Endothelial cell of umbilical vein (primary cell): Measurements from ENCODE around the gene KCNJ12. TPM values are rescaled to one million over a fixed set of nuclear protein-coding genes. Genes with fewer than 3 reads are reported as not detected.

Source experiments
- BruUV-seq: library from RNA; stranded (reverse); fragments of 400-500 nt; replicated peaks from 2 replicates; lab custom pipeline; 2021; lab: Mats Ljungman, UMichigan
- CTCF ChIA-PET: fragments of 300-600, 350-600 bp; sonication (Branson Sonifier 250); formaldehyde crosslinking; loops from one replicate; lab custom pipeline; 2021; ENCODE audit warnings: antibody characterized with exemption, inconsistent platforms; lab: Charles Lee
- POLR2A ChIA-PET: fragments of 300-600, 350-600 bp; sonication (Branson Sonifier 250); formaldehyde crosslinking; loops from one replicate; lab custom pipeline; 2021; ENCODE audit warnings: antibody characterized with exemption, inconsistent platforms; lab: Charles Lee
- DNase-seq: peaks from one replicate; pipeline ENCODE4 v3.0.0-alpha.2; 2011; ENCODE audit warnings: low read depth, low spot score
- FAIRE-seq: peaks from 2 replicates; lab custom pipeline; 2011; peaks lifted over from hg19 to GRCh38; lab: Jason Lieb, UNC
- H2AFZ ChIP-seq: 2 replicates; pipeline ENCODE4 v1.6.0; 2012; ENCODE audit warnings: low read depth, low read length, control low read depth, inconsistent platforms
- H3K27ac ChIP-seq: 2 replicates; pipeline ENCODE4 v1.5.1; 2011; ENCODE audit warnings: low read depth, mild to moderate bottlenecking, control low read depth, low read length, moderate library complexity; ENCODE audit not compliant: insufficient read depth
- H3K27me3 ChIP-seq, 2 experiments: 2 replicates each; pipeline versions ENCODE4 v1.6.0 to v1.6.1; 2011; ENCODE audit warnings: low read length in 2 of 2, mixed read lengths in 1 of 2; ENCODE audit not compliant: control insufficient read depth in 2 of 2, insufficient read depth in 2 of 2
- H3K36me3 ChIP-seq, 2 experiments: 2 replicates in 1 of 2; 3 replicates in 1 of 2; pipeline ENCODE4 v1.5.1; 2011; ENCODE audit warnings: low read length in 2 of 2, mild to moderate bottlenecking in 1 of 2, moderate library complexity in 1 of 2; ENCODE audit not compliant: control insufficient read depth in 2 of 2, insufficient read depth in 2 of 2; ENCODE audit errors: extremely low read depth in 1 of 2
- H3K4me1 ChIP-seq: 3 replicates; pipeline ENCODE4 v1.5.1; 2011; ENCODE audit warnings: mild to moderate bottlenecking, low read length; ENCODE audit not compliant: control insufficient read depth, insufficient read depth; ENCODE audit errors: extremely low read depth
- H3K4me2 ChIP-seq: 2 replicates; pipeline ENCODE4 v1.6.1; 2011; ENCODE audit warnings: low read length, control low read depth, mixed read lengths; ENCODE audit not compliant: insufficient read depth
- H3K4me3 ChIP-seq, 3 experiments: fragments of 200-600 bp in 1 of 3; sonication (generic), shearing (Covaris generic) in 1 of 3; replicated peaks in 1 of 3; 2 replicates each; pipeline ENCODE4 v1.5.1; 2011 to 2016; ENCODE audit warnings: control low read depth in 3 of 3, low read length in 3 of 3, mild to moderate bottlenecking in 2 of 3, inconsistent platforms in 1 of 3, low read depth in 1 of 3, moderate library complexity in 1 of 3; ENCODE audit not compliant: insufficient read depth in 1 of 3
- H3K79me2 ChIP-seq: 2 replicates; pipeline ENCODE4 v1.6.0; 2012; ENCODE audit warnings: low read length, inconsistent platforms; ENCODE audit not compliant: control insufficient read depth, insufficient read depth
- H3K9ac ChIP-seq: replicated peaks from 2 replicates; pipeline ENCODE3; 2011; ENCODE audit warnings: low read length, control low read depth; ENCODE audit not compliant: insufficient read depth; ENCODE audit errors: extremely low read depth
- H3K9me1 ChIP-seq: replicated peaks from 3 replicates; pipeline ENCODE4 v1.6.0; 2011; ENCODE audit warnings: mild to moderate bottlenecking, low read length; ENCODE audit not compliant: control insufficient read depth, insufficient read depth; ENCODE audit errors: extremely low read depth
- H3K9me3 ChIP-seq: replicated peaks from 2 replicates; pipeline ENCODE4 v1.5.1; 2012; ENCODE audit warnings: low read length, inconsistent platforms; ENCODE audit not compliant: control insufficient read depth, insufficient read depth
- H4K20me1 ChIP-seq: replicated peaks from 2 replicates; pipeline ENCODE3; 2011; ENCODE audit warnings: mild to moderate bottlenecking, low read length; ENCODE audit not compliant: control insufficient read depth, insufficient read depth; ENCODE audit errors: extremely low read depth
- EZH2 ChIP-seq: IDR thresholded peaks from 2 replicates; pipeline ENCODE4 v1.6.1; 2012; ENCODE audit warnings: borderline replicate concordance, low read depth, mild to moderate bottlenecking, moderate library complexity, low read length, inconsistent platforms; ENCODE audit not compliant: severe bottlenecking
- FOS ChIP-seq: IDR thresholded peaks from 2 replicates; pipeline ENCODE4 v1.6.1; 2011; ENCODE audit warnings: mild to moderate bottlenecking, low read length, moderate library complexity, borderline replicate concordance; ENCODE audit not compliant: insufficient read depth
- GATA2 ChIP-seq: IDR thresholded peaks from 2 replicates; pipeline ENCODE4 v1.7.0; 2011; ENCODE audit warnings: low read depth, mild to moderate bottlenecking, moderate library complexity, mixed read lengths, low read length; ENCODE audit not compliant: insufficient read length, insufficient read depth
- JUN ChIP-seq: IDR thresholded peaks from 2 replicates; pipeline ENCODE4 v1.6.1; 2011; ENCODE audit warnings: borderline replicate concordance, low read depth; ENCODE audit not compliant: insufficient read length, insufficient read depth
- MYC ChIP-seq: IDR thresholded peaks from one replicate; pipeline ENCODE4 v1.6.1; 2011; ENCODE audit warnings: mild to moderate bottlenecking, low read depth, low read length
- POLR2A ChIP-seq: IDR thresholded peaks from 2 replicates; pipeline ENCODE4 v1.6.1; 2012; ENCODE audit warnings: low read depth, mild to moderate bottlenecking, control low read depth, low read length
- POLR2AphosphoS5 ChIP-seq: IDR thresholded peaks from 2 replicates; pipeline ENCODE4 v1.6.1; 2012; ENCODE audit warnings: low read depth, mild to moderate bottlenecking, control low read depth, low read length, moderate library complexity; ENCODE audit not compliant: insufficient read depth
- dilution Hi-C: fragments of 300-500 bp; cut with MboI; formaldehyde crosslinking; loops from one replicate; pipeline ENCODE4 v1.15.0; 2019; ENCODE audit warnings: low sequenced_read_pairs; ENCODE audit not compliant: extremely low pct_ligation_motif_present
- intact Hi-C: fragments of 100-400 bp; cut with micrococcal nuclease; formaldehyde crosslinking; loops from one replicate; pipeline ENCODE4 v1.10.0; 2022
- polyA plus RNA-seq, 4 experiments: library from polyadenylated mRNA; depleted of rRNA in 3 of 4; stranded (reverse) in 3 of 4; unstranded in 1 of 4; fragments of >200 nt; gene quantifications; 2 replicates each; pipeline versions ENCODE4 v1.2.1 to v1.2.3, GENCODE V29; 2011 to 2012; ENCODE audit warnings: missing spikeins in 1 of 4
- total RNA-seq: library from RNA; stranded (reverse); gene quantifications from 2 replicates; pipeline ENCODE4 v1.2.3, GENCODE V29; 2021
- TF ChIP-seq, protein P1 (sequence below), 2 donors: IDR thresholded peaks; 1 replicate in 1 of 2; 2 replicates in 1 of 2; pipeline ENCODE4 v1.5.1; 2011; ENCODE audit warnings: low read length in 2 of 2, mild to moderate bottlenecking in 2 of 2, moderate library complexity in 2 of 2, control low read depth in 1 of 2, inconsistent platforms in 1 of 2, low read depth in 1 of 2; ENCODE audit not compliant: insufficient read depth in 1 of 2; ENCODE audit errors: extremely low read depth in 1 of 2
- TF ChIP-seq, protein P2 (sequence below): IDR thresholded peaks from 2 replicates; pipeline ENCODE4 v1.6.1; 2011; ENCODE audit not compliant: insufficient read depth, insufficient read length

Gene KCNJ12
- total and polyA plus RNA-seq, 2 donors (not counting 3 experiments of a cell fraction or from before 2014, with no cell fraction given), result 0.19 to 0.44 TPM

DNA sequence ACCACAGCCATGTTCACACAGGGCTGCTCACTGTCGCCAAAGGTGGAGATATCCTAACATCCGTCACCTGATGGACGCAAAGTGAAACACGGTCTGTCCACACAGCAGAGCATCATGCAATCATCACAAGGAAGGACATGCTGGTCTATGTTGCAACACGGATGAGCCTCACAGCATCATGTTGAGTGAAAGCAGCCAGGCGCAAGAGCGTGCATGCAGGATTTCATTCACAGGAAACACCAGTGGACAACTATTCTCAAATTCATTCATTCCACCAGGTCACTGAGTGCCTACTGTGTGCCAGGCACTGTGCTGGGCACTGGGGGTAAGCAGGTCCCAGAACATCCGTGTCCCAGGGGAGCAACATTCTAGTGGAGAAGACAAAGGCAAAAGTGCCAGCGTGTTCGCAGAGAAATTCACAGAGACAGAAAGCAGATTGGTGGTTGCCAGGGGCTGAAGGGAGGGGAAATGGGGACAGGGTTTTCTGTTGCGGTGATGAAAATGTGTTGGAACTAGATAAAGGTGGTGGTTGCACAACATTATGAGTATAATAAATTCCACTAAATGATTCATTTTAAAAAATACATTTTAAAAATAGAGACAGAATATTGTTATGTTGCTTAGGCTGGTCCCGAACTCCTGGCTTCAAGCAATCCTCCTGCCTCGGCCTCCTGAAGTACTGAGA, 22.7 kb upstream of the KCNJ12 start:
- no peak overlapping the region for H3K4me3 ChIP-seq
- no peaks in the 10 kb centered on the region for H3K9me3 ChIP-seq
- intact Hi-C loops (no loop called here), dilution Hi-C loops (no loop called here)
- no peak overlapping the region for H3K9ac ChIP-seq
- no peaks in the 10 kb centered on the region for H3K36me3 ChIP-seq
- no peak overlapping the region for H3K27ac ChIP-seq
- DNase-seq (no peak), FAIRE-seq (no peak)
- no peaks in the 10 kb centered on the region for H3K9me1 ChIP-seq
- H3K4me2 ChIP-seq, result no peak overlapping the region
- no peaks in the 10 kb centered on the region for H3K27me3 ChIP-seq
- H4K20me1 ChIP-seq, result no peaks in the 10 kb centered on the region
- CTCF ChIA-PET, result no interaction called here
- no peak overlapping the region for H2AFZ ChIP-seq
- no peaks in the 10 kb centered on the region for H3K4me1 ChIP-seq
- no TSS peak for BruUV-seq
- POLR2A ChIA-PET, result no interaction called here
- H3K79me2 ChIP-seq, result no peaks in the 10 kb centered on the region
- TF ChIP-seq JUN (no peak), EZH2 (no peak), FOS (no peak), MYC (no peak), GATA2 (no peak), POLR2AphosphoS5 (no peak), POLR2A (no peak)
- TF ChIP-seq, protein P1, sequence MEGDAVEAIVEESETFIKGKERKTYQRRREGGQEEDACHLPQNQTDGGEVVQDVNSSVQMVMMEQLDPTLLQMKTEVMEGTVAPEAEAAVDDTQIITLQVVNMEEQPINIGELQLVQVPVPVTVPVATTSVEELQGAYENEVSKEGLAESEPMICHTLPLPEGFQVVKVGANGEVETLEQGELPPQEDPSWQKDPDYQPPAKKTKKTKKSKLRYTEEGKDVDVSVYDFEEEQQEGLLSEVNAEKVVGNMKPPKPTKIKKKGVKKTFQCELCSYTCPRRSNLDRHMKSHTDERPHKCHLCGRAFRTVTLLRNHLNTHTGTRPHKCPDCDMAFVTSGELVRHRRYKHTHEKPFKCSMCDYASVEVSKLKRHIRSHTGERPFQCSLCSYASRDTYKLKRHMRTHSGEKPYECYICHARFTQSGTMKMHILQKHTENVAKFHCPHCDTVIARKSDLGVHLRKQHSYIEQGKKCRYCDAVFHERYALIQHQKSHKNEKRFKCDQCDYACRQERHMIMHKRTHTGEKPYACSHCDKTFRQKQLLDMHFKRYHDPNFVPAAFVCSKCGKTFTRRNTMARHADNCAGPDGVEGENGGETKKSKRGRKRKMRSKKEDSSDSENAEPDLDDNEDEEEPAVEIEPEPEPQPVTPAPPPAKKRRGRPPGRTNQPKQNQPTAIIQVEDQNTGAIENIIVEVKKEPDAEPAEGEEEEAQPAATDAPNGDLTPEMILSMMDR (IDR thresholded peaks at IDR 0.05; ENCODE audit: extremely low read depth in 1 of 2, insufficient read depth in 1 of 2, low read depth in 1 of 2, low read length in 2 of 2), result no peak
- TF ChIP-seq, protein P2, sequence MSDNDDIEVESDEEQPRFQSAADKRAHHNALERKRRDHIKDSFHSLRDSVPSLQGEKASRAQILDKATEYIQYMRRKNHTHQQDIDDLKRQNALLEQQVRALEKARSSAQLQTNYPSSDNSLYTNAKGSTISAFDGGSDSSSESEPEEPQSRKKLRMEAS, result no peak
